NCI-H146 treated with DMSO at 0.1 percent for 48 hours (cell line): ENCODE measurements around the gene UST.
"Not testable (repeated sequence)": the region's sequence is repeated elsewhere in the genome, so short reads cannot be mapped to it uniquely, and the experiment has no call there.

Experiments used
- DNase-seq: peaks from one replicate; lab custom pipeline; 2025; ENCODE audit not compliant: unreplicated experiment; lab: John Stamatoyannopoulos, UW

The UST gene

GRCh38 chr6:148998704-148999103 lies 251.9 kb downstream of the UST start:
- DNase-seq, result no peak

GRCh38 chr6:148999501-148999900 lies 252.7 kb downstream of the UST start:
- no peak for DNase-seq

GRCh38 chr6:148999929-149000468 lies 253.2 kb downstream of the UST start:
- no peak for DNase-seq

- no peak for DNase-seq
Measured at GRCh38 chr6:149001422-149001821, 254.6 kb downstream of the UST start.

DNA sequence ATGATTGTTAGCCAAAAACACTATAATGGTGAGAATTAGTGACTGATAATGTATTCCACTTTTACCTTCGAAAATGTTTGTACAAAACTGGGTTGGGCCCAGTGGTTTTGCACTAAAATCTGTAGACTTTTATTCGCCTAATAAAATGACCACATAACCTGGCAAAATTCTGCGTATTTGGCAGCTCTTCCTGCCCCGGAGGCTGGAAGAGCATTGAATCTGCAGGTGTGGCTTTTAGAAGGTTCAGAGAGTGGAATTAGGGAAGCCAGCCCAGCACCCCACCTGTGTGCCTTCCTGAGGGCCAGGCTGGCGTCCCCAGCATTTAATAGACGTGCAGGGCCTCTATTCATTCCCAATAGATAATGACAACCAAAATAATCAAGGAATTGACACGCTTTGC lies 256.7 kb downstream of the UST start:
- DNase-seq, result no peak

DNA sequence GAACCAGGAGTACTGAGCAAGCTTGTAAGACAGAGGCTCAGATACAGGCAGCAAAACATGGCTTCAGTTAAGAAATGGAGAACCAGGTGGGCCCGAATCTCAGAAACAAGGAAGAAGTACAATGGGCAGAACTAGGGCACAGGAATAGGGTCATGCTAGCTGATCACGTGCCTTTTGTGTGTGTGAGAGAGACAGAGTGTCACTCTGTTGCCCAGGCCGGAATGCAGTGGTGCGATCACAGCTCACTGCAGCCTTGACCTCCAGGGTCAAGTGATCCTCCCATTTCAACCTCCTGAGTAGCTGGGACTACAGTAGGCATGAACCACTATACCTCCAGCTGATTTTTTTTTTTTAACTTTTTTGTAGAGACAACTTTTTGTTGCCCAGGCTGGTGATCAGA lies 257.8 kb downstream of the UST start:
- DNase-seq, result no peak

DNA sequence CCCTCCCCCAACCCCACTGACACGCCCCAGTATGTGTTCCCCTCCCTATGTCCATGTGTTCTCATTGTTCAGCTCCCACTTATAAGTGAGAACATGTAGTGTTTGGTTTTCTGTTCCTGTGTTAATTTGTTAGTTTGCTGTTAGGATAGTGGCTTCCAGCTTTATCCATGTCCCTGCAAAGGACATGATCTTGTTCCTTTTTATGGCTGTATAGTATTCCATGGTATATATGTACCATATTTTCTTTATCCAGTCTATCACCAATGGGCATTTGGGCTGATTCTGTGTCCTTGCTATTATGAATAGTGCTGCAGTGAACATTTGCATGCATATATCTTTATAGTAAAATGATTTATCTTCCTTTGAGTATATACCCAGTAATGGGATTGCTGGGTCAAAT lies 259.4 kb downstream of the UST start:
- not testable (repeated sequence) for DNase-seq

DNA sequence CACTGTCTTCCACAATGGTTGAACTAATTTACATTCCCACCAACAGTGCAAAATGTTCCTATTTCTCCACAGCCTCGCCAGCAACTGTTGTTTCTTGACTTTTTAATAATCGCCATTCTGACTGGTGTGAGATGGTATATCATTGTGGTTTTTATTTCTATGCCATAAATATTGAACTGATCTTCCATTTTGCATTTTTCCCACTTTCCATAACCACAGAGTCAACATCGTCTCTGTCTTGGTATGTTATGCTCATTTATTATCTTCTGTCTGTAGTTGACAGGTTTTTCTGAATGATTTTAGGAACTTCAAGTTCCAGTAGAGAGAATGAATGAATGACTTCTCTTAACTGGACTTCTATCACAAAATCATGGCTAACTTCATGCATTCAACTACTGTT lies 259.8 kb downstream of the UST start:
- no peak for DNase-seq

DNA sequence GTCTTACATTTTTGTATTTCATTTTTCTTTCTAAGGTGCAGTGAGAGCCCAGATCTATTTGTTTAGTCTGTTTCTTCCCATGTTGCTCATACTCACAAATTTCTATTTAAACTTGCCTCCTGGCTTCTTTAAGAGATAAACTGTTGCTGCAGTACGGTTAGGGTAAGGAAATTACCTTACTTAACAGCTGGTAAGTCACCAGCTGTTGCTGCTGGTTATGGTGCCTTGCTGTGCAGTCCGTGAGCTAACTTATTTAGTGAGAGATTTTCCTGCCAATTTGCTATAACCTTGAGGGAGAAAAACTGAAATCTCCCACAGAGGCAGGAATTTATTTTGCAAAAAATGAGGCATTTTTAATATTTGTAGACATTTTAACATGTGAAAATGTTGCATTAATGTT lies 261.0 kb downstream of the UST start:
- no peak for DNase-seq

DNA sequence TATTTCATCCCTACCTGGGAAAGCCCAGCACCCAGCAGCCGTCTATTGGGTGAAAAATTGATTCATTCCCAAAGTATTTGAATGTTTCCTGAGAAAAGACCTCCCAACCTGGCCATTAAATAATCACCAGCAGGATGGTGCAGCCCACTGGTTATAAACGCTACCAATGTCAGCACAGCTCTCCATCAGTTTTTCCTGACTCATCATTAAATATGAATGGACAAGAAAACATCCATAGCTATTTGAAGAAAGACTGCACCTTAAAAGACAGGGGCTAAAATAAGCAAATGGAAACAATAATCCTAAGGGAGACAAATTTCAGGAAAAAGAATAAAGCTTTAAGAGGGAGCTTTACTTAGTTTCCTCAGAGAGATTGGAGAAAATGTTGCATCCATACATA lies 261.9 kb downstream of the UST start:
- DNase-seq, result no peak

DNA sequence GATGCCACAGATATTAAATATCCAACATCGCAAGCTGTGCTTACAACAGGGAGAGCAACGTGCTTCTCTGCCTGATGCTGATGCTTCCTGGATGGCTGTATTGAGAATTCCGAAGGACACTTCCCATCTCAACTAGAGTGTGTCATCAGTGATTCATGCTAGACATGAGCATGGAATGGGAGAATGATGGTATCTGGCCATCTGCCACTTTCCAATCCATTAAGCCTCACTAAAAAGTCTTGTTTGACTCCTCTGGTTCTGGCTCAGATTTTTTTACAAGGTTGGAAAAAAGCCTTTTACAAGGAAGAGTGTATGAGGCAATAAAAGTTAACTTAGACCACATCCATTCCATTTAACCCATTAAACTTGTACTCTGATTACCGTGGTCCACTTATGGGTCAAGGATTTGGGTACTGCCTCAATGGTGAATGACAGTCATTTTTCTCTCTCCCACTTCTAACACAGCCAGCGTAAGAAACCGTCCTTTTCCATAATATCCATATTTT lies 265.3 kb downstream of the UST start:
- no peak for DNase-seq

DNA sequence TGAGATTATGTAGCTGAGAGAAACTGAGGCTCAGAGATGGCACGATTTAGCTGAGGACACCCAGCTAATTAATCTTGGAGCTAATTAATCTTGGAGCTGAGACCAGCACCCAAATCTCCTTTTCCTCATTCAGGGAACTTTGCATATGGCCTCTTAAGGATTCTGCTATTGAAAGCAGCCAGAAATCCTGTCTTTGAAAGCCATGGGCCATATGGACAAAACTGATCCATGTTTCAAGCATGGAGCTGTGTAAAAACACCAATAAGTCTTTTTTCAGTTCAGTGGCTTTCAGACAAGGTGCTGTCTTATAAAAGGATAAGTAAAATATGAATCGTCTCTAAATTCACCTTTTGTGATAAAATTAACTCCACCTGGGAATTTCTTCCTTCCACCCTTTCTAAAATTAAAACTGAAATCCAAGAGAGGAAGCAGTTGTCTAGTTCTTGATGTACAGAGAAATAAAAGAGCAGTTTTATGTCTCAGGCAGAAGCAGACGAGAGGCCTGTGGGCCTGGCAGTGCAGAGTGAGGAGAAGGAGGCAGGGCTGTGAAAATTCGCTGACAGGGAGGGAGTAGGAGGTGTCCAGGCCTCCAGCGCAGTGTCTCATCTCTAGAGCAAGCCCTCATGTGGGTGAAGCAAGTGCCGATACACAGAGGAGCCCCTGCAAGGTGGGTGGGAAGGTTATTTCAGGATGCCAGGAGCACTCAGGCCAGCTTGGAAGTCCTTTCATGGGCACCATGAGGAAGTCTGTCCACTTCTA lies 266.9 kb downstream of the UST start:
- DNase-seq, result no peak

- DNase-seq, result no peak
Measured at GRCh38 chr6:149014631-149015534, 268.1 kb downstream of the UST start.

DNA sequence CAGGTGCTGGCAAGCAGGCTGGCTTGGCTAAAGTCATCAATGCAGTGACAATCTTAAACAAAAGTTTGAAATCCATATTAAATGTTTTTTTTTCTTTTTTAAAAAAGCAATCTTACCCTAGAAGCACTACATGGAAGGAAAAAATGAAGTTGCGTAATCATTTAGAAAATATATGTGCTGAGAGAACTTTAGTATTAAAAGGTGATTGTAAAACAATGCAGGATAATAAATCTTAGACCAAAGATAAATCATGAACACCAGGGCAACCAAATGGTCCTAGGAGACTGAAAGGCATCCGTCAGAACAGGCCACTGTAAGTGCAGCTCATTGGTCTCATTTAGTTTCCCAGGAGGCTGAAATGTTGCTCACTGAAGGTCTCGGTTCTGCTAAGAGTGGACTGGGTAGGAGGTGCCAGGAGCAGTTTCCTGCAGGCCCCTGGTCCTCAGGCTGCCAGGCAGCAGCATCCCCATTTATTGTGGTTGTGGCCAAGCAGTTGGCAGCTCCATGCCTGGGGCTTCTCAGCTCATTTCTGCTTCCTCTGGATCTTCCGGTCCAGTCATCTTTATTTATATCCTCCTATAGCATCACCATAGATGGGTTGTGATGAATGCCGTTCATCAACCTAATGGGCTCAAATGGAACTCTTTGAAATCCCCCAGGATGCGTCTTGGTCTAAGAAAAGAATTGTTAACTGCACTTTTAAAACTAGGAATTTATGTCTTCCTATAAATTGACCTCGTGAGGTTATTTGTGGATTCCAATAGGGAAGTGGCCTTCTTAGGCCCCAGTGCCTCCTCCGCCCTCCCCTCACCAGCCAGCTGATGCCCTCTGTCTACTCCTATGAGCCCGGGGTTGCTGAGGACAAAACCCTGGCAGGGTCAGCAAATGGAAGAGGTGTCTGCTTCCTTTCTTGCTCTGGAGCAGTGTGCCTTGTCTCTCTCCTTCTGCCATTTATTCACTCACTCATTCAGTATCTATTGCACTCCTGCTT lies 269.0 kb downstream of the UST start:
- DNase-seq, result no peak

- DNase-seq, result no peak
Measured at GRCh38 chr6:149016716-149017115, 269.9 kb downstream of the UST start.

DNA sequence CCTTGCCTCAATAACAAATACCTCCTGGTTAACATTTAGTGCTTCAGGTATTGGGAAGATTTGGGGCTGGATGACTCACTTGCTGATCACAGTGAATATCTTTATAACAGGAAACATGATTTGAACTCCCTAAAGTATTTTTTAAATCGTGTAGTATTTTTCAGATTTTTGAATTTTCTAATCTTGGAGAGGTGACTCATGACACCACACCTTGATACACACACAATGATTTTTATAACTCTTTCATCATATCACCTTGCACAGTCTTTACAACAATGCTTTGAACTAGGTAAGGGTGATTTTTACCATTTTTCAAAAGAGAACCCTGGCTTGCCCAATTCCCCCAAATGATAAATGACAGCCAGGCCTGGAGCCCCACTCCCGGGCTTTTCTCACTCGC lies 273.5 kb downstream of the UST start:
- DNase-seq, result no peak

- DNase-seq, result no peak
Measured at GRCh38 chr6:149024361-149024760, 277.5 kb downstream of the UST start.

DNA sequence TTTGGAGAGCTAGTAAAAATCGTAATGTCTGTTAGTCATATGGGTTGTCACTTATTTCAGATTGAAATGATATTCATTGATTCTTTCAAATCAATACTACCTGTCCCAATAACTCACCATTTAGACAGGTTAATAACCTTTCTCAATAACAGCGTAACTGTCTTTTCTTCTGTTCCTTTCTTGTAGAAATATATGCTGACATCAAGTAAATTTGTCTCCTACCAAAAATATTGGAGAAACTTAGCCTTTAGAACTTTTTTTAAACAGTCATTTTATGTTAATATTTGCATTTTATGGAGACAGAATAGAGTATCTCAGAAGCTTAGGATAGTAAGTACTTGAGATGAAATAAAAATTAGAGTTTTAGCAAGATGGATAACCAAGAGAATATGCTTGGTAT lies 278.2 kb downstream of the UST start:
- no peak for DNase-seq

DNA sequence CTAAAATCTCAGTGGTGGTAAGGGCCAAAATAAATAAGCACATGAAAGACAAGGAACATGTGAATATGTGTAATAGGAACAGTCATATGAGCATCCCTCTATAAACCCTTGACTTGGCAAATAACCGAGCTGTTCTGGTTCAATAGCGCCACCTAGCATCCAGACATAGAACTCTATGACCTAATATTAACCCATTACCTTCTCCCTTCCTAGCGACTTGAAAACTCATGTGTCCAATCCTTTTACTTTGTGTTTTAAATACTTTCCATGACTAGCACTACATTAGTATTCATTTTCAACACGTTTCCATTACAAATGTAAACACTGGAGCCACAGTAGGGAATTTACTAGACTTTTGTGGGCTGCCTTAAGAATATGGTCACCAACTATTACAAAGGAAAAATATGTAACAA lies 279.7 kb downstream of the UST start:
- DNase-seq, result peak; percentile 74

DNA sequence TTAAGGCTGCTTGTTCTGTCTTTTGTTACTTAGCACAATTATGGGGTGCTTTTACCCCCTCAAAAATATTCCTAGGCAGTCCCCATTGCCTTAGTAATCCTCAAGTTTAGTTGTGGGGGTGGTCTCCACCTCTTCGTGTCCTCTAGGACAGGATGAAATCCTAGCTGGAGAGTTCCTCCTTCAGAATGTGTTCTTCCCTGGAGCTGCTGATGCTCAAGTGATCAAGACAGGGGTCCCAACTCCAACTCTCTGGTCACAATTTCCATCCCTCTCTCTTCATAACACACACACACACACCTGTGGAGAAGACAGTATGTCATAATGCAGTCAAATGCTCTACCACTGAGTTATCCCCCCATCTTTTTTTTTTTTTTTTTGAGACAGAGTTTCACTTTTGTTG lies 280.7 kb downstream of the UST start:
- no peak for DNase-seq
